ENCODE results near the gene RRAD. TPM values are rescaled to one million over a fixed set of nuclear protein-coding genes. Genes with fewer than 3 reads are reported as not detected.
A peak's percentile ranks its signal among the peaks of the same experiment; 100 is the strongest.

Gene RRAD
- total RNA-seq, 1 donor from 2014 or later = 54.2 TPM

- Histone ChIP-seq H3K36me3 (peaks cover 11 to 12% of the 10 kb centered on the region in 2 donors), H3K27ac (no peak overlapping the region), H3K4me3 (no peak overlapping the region), H3K9me3 (no peaks in the 10 kb centered on the region), H3K4me1 (peaks cover 15 to 23% of the 10 kb centered on the region in 2 donors), H3K27me3 (no peaks in the 10 kb centered on the region)
- no peak for TF ChIP-seq CTCF (IDR thresholded peaks at IDR 0.05)
- intact Hi-C loops (cut with DNase I) = loop anchor here (10.0 kb wide), 1 partner anchor 1025 kb away; the partner anchor contains the start of gene LCAT
- no peak for DNase-seq (ENCODE audit: low spot score in 2 of 2)
These were observed 5.1 kb downstream of the RRAD start for GRCh38 chr16:66920299-66920590.

- Histone ChIP-seq H3K9me3 (no peaks in the 10 kb centered on the region), H3K36me3 (peaks cover 11 to 12% of the 10 kb centered on the region in 2 donors), H3K27me3 (no peaks in the 10 kb centered on the region), H3K4me3 (no peak overlapping the region), H3K4me1 (peaks cover 15 to 23% of the 10 kb centered on the region in 2 donors), H3K27ac (peak overlapping the region in 1 of 2 donors; percentile 11)
- no peak for DNase-seq (ENCODE audit: low spot score in 2 of 2)
- TF ChIP-seq CTCF (IDR thresholded peaks at IDR 0.05) = no peak
- intact Hi-C loops (cut with DNase I) = loop anchor here (10.0 kb wide), 1 partner anchor 1025 kb away; the partner anchor contains the start of gene LCAT
These were observed 5.6 kb downstream of the RRAD start for GRCh38 chr16:66919569-66920298.

GRCh38 chr16:66918803-66919568 lies 6.3 kb downstream of the RRAD start, which contains the start of gene CDH16:
TSS of gene CDH16 (minus strand) at chr16:66918885. CDS start at chr16:66918065, 820 bp downstream.
- DNase-seq (ENCODE audit: low spot score in 2 of 2) = no peak
- Histone ChIP-seq H3K9me3 (no peaks in the 10 kb centered on the region), H3K27me3 (no peaks in the 10 kb centered on the region), H3K4me3 (no peak within 1 kb of the TSS), H3K36me3 (peaks cover 11 to 12% of the 10 kb centered on the region in 2 donors), H3K4me1 (peaks cover 10 to 23% of the 10 kb centered on the region in 2 donors), H3K27ac (peak within 1 kb of the TSS in 1 of 2 donors; percentile 11)
- TF ChIP-seq CTCF (IDR thresholded peaks at IDR 0.05) = no peak
- intact Hi-C loops (cut with DNase I) = no loop called here

GRCh38 chr16:66918355-66918754 lies 7.0 kb downstream of the RRAD start:
- H3K36me3 ChIP-seq = peaks cover 11 to 12% of the 10 kb centered on the region in 2 donors
- H3K4me3 ChIP-seq = no peak overlapping the region
- intact Hi-C loops (cut with DNase I) = no loop called here
- H3K9me3 ChIP-seq = no peaks in the 10 kb centered on the region
- no peaks in the 10 kb centered on the region for H3K27me3 ChIP-seq
- no peak for DNase-seq (ENCODE audit: low spot score in 2 of 2)
- H3K27ac ChIP-seq = no peak overlapping the region
- peaks cover 7 to 19% of the 10 kb centered on the region in 2 donors for H3K4me1 ChIP-seq
- no peak for TF ChIP-seq CTCF (IDR thresholded peaks at IDR 0.05)

- peaks cover 3 to 13% of the 10 kb centered on the region in 2 donors for H3K4me1 ChIP-seq
- H3K9me3 ChIP-seq = no peaks in the 10 kb centered on the region
- H3K4me3 ChIP-seq = no peak overlapping the region
- no peak overlapping the region for H3K27ac ChIP-seq
- no peak for TF ChIP-seq CTCF (IDR thresholded peaks at IDR 0.05)
- intact Hi-C loops (cut with DNase I) = no loop called here
- DNase-seq (ENCODE audit: low spot score in 2 of 2) = no peak
- H3K36me3 ChIP-seq = peaks cover 11 to 12% of the 10 kb centered on the region in 2 donors
- no peaks in the 10 kb centered on the region for H3K27me3 ChIP-seq
These were observed 7.6 kb downstream of the RRAD start for GRCh38 chr16:66917741-66918140.

Data from ascending aorta (tissue), 2 donors.